ENCODE results near the gene MUTYH. TPM values are rescaled to one million over a fixed set of nuclear protein-coding genes. Genes with fewer than 3 reads are reported as not detected.

MUTYH gene
- total RNA-seq, 1 donor from 2014 or later: 6.6 TPM

- H3K27ac ChIP-seq (ENCODE audit: low read depth, low read length): no peak overlapping the region
- H2AFZ ChIP-seq (ENCODE audit: low read depth, low read length): no peak overlapping the region
- no peaks in the 10 kb centered on the region for H3K4me1 ChIP-seq (ENCODE audit: insufficient read depth, low read length)
- Mint-ChIP-seq H3K4me1 (ENCODE audit: low read depth, unreplicated experiment) (peaks cover 7% of the 10 kb centered on the region), H3K4me3 (ENCODE audit: unreplicated experiment) (no peak overlapping the region), H3K27ac (ENCODE audit: unreplicated experiment) (no peak overlapping the region), H3K36me3 (ENCODE audit: low read depth, unreplicated experiment) (peaks cover 6% of the 10 kb centered on the region), H3K27me3 (ENCODE audit: low read depth, unreplicated experiment) (no peaks in the 10 kb centered on the region), H3K9me3 (ENCODE audit: unreplicated experiment) (no peaks in the 10 kb centered on the region)
- no peak overlapping the region for H3K4me2 ChIP-seq (ENCODE audit: low read length)
- H3K9me3 ChIP-seq (ENCODE audit: insufficient read depth, low read depth, low read length): no peaks in the 10 kb centered on the region
- H3K4me3 ChIP-seq (ENCODE audit: insufficient read depth, low read depth, low read length): no peak overlapping the region
- H3K36me3 ChIP-seq (ENCODE audit: insufficient read depth, low read length): no peaks in the 10 kb centered on the region
- TF ChIP-seq CTCF (IDR thresholded peaks at IDR 0.05; ENCODE audit: insufficient read depth, low read depth, low read length): no peak
- no peak for TF ChIP-seq EZH2 (IDR thresholded peaks at IDR 0.05; ENCODE audit: insufficient read depth, low read length)
- DNase-seq (ENCODE audit: low read depth): no peak
- H4K20me1 ChIP-seq (ENCODE audit: insufficient read depth, low read length): no peaks in the 10 kb centered on the region
- H3K79me2 ChIP-seq (ENCODE audit: insufficient read depth, low read length): peaks cover 4% of the 10 kb centered on the region
- no peak for FAIRE-seq
- no peak overlapping the region for H3K9ac ChIP-seq (ENCODE audit: low read length)
- no peaks in the 10 kb centered on the region for H3K27me3 ChIP-seq (ENCODE audit: insufficient read depth, low read length)
These were observed 5.7 kb downstream of the MUTYH start for GRCh38 chr1:45334308-45335245.

- Histone ChIP-seq H2AFZ (ENCODE audit: low read depth, low read length) (no peak overlapping the region), H3K4me2 (ENCODE audit: low read length) (no peak overlapping the region), H3K27ac (ENCODE audit: low read depth, low read length) (no peak overlapping the region), H3K27me3 (ENCODE audit: insufficient read depth, low read length) (no peaks in the 10 kb centered on the region), H4K20me1 (ENCODE audit: insufficient read depth, low read length) (no peaks in the 10 kb centered on the region), H3K9me3 (ENCODE audit: insufficient read depth, low read depth, low read length) (no peaks in the 10 kb centered on the region), H3K36me3 (ENCODE audit: insufficient read depth, low read length) (no peaks in the 10 kb centered on the region), H3K79me2 (ENCODE audit: insufficient read depth, low read length) (no peaks in the 10 kb centered on the region), H3K4me3 (ENCODE audit: insufficient read depth, low read depth, low read length) (no peak overlapping the region), H3K9ac (ENCODE audit: low read length) (no peak overlapping the region), H3K4me1 (ENCODE audit: insufficient read depth, low read length) (peaks cover 4% of the 10 kb centered on the region)
- H3K4me1 Mint-ChIP-seq (ENCODE audit: low read depth, unreplicated experiment): peaks cover 9% of the 10 kb centered on the region
- peaks cover 2% of the 10 kb centered on the region for H3K27me3 Mint-ChIP-seq (ENCODE audit: low read depth, unreplicated experiment)
- no peaks in the 10 kb centered on the region for H3K9me3 Mint-ChIP-seq (ENCODE audit: unreplicated experiment)
- TF ChIP-seq EZH2 (IDR thresholded peaks at IDR 0.05; ENCODE audit: insufficient read depth, low read length) (no peak), CTCF (IDR thresholded peaks at IDR 0.05; ENCODE audit: insufficient read depth, low read depth, low read length) (no peak)
- no peak overlapping the region for H3K27ac Mint-ChIP-seq (ENCODE audit: unreplicated experiment)
- H3K36me3 Mint-ChIP-seq (ENCODE audit: low read depth, unreplicated experiment): peaks cover 6% of the 10 kb centered on the region
- DNase-seq (ENCODE audit: low read depth) (no peak), FAIRE-seq (no peak)
- no peak overlapping the region for H3K4me3 Mint-ChIP-seq (ENCODE audit: unreplicated experiment)
These were observed 7.9 kb downstream of the MUTYH start for GRCh38 chr1:45332346-45332720.
